Transverse colon (tissue), 3 donors: Measurements from ENCODE around the gene KCNJ10.

Experiments used
- EP300 ChIP-seq: sonication (generic); formaldehyde crosslinking; IDR thresholded peaks from one replicate; pipeline ENCODE4 v1.6.1; 2017; ENCODE audit warnings: antibody characterized with exemption, low read depth
- POLR2A ChIP-seq: fragments of 450-650 bp; IDR thresholded peaks from one replicate; pipeline ENCODE4 v1.6.1; 2016; ENCODE audit warnings: antibody characterized with exemption, mild to moderate bottlenecking, moderate library complexity
- TF ChIP-seq, protein P1 (sequence below), 5 experiments: fragments of 200-600 bp in 3 of 5; fragments of 450-650 bp in 2 of 5; sonication (generic) in 3 of 5; IDR thresholded peaks; 1 replicate in 2 of 5; 2 replicates in 3 of 5; pipeline ENCODE4 v1.5.1; 2016 to 2017; ENCODE audit warnings: antibody characterized with exemption in 5 of 5, inconsistent platforms in 3 of 5, mild to moderate bottlenecking in 2 of 5, moderate library complexity in 1 of 5

GRCh38 chr1:160078512-160079195, 8.7 kb upstream of the KCNJ10 start:
- TF ChIP-seq, protein P1, sequence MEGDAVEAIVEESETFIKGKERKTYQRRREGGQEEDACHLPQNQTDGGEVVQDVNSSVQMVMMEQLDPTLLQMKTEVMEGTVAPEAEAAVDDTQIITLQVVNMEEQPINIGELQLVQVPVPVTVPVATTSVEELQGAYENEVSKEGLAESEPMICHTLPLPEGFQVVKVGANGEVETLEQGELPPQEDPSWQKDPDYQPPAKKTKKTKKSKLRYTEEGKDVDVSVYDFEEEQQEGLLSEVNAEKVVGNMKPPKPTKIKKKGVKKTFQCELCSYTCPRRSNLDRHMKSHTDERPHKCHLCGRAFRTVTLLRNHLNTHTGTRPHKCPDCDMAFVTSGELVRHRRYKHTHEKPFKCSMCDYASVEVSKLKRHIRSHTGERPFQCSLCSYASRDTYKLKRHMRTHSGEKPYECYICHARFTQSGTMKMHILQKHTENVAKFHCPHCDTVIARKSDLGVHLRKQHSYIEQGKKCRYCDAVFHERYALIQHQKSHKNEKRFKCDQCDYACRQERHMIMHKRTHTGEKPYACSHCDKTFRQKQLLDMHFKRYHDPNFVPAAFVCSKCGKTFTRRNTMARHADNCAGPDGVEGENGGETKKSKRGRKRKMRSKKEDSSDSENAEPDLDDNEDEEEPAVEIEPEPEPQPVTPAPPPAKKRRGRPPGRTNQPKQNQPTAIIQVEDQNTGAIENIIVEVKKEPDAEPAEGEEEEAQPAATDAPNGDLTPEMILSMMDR (IDR thresholded peaks at IDR 0.05): peak; percentile 57 to 79 (median 59)
- TF ChIP-seq EP300 (no peak), POLR2A (no peak)
